GM12872 (cell line): ENCODE data around the gene APC.

Source experiments
- TF ChIP-seq, protein P1 (sequence below): IDR thresholded peaks from 3 replicates; pipeline ENCODE4 v1.5.1; 2011; ENCODE audit warnings: low read depth, mild to moderate bottlenecking, low read length, moderate library complexity; ENCODE audit not compliant: insufficient read depth

The APC gene

GRCh38 chr5:112762113-112762810 is 24.6 kb downstream of the APC start:
- TF ChIP-seq, protein P1, sequence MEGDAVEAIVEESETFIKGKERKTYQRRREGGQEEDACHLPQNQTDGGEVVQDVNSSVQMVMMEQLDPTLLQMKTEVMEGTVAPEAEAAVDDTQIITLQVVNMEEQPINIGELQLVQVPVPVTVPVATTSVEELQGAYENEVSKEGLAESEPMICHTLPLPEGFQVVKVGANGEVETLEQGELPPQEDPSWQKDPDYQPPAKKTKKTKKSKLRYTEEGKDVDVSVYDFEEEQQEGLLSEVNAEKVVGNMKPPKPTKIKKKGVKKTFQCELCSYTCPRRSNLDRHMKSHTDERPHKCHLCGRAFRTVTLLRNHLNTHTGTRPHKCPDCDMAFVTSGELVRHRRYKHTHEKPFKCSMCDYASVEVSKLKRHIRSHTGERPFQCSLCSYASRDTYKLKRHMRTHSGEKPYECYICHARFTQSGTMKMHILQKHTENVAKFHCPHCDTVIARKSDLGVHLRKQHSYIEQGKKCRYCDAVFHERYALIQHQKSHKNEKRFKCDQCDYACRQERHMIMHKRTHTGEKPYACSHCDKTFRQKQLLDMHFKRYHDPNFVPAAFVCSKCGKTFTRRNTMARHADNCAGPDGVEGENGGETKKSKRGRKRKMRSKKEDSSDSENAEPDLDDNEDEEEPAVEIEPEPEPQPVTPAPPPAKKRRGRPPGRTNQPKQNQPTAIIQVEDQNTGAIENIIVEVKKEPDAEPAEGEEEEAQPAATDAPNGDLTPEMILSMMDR, result no peak

DNA sequence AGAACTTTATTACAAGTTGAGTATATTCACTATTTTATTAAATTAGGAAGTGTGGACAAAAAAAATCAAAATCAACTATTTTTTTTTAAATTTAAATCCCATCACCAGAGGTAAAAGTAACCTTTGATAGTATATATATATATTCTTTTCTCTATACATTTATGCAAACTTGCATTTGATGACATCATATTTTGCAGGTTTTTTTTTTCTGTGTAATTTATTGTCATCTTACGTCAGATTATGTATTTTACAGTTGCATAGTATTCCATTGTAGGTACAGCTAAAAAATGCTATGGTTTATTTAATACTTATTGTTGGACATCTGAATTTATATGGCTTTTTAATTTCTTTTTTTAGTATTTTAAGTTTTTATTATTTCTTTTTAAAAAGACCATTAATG is 25.5 kb downstream of the APC start:
- TF ChIP-seq, protein P1, result no peak

DNA sequence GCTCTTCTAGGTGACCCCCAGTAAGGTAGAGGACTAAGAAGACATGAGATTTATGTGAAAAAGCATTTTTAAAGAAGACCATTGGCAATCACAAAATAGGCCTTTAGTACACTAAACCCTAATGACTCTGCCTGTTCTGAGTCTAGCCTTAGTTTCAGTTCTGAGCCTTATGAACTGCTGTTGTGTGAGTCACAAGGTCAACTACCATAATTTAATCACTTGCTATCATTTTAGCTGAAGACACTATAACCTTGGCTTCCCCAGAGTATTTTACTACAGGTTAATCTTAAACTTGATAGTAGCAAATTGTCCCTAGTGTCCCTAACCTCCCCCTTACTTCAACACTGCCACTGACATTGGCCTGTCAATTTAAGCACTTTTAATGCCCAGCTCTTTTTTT is 34.4 kb downstream of the APC start:
- TF ChIP-seq, protein P1, result no peak

GRCh38 chr5:112776301-112776856 is 38.7 kb downstream of the APC start:
- TF ChIP-seq, protein P1, result no peak

GRCh38 chr5:112779531-112779930 is 41.8 kb downstream of the APC start:
- TF ChIP-seq, protein P1, result no peak

GRCh38 chr5:112784726-112785125 is 47.0 kb downstream of the APC start:
- TF ChIP-seq, protein P1, result no peak

- TF ChIP-seq, protein P1, result no peak
Observed at GRCh38 chr5:112787261-112787660, 49.6 kb downstream of the APC start.
